Measurements from ENCODE around the gene BRIX1.

DNA sequence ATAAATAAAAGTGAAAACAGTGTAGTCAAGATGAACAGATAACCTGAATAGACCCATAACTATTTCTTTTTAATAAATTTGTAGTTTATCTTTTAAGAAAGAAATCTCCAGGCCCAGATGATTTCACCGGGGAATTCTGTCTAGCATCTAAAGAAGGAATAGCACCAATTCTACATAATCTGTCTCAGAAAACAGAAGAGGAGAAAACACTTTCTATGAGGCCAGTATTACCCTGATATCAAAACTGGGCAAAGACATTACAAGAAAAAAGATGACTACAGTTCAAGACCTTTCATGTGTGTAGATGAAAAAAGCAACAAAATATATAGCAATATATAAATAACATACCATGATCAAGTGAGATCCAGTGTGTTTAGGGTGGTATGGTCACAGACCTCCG lies 45.1 kb upstream of the BRIX1 start:
- TF ChIP-seq CTCF (IDR thresholded peaks at IDR 0.05) (no peak), POLR2A (IDR thresholded peaks at IDR 0.05) (no peak)
